KMS-11 (cell line): ENCODE results near the gene SLC30A9.

Source experiments
- H2AFZ ChIP-seq: fragments of 200-600 bp; sonication (generic); 2 replicates; pipeline ENCODE4 v1.6.1; 2016; ENCODE audit warnings: antibody characterized with exemption, mixed run types, low read depth
- H3K27ac ChIP-seq: fragments of 200-600 bp; sonication (generic); 2 replicates; pipeline ENCODE4 v1.6.1; 2016; ENCODE audit warnings: mild to moderate bottlenecking, mixed run types
- H3K27me3 ChIP-seq: fragments of 200-600 bp; sonication (generic); 2 replicates; pipeline ENCODE4 v1.6.1; 2017; ENCODE audit warnings: mild to moderate bottlenecking, low read depth, mixed run types, moderate library complexity; ENCODE audit not compliant: insufficient read depth
- H3K36me3 ChIP-seq: fragments of 200-600 bp; sonication (generic); 2 replicates; pipeline ENCODE4 v1.6.1; 2017; ENCODE audit warnings: mild to moderate bottlenecking, mixed run types; ENCODE audit not compliant: insufficient read depth
- H3K4me1 ChIP-seq: fragments of 200-600 bp; sonication (generic); 2 replicates; pipeline ENCODE4 v1.6.1; 2016; ENCODE audit warnings: mild to moderate bottlenecking, low read depth, mixed run types; ENCODE audit not compliant: poor library complexity, severe bottlenecking
- H3K4me2 ChIP-seq: fragments of 200-600 bp; sonication (generic); 2 replicates; pipeline ENCODE4 v1.7.0; 2016; ENCODE audit warnings: mild to moderate bottlenecking, mixed run types
- H3K4me3 ChIP-seq: fragments of 200-600 bp; sonication (generic); IDR thresholded peaks from 2 replicates; pipeline ENCODE4 v1.6.1; 2017; ENCODE audit warnings: low read depth, low read length, mixed read lengths; ENCODE audit not compliant: insufficient read depth
- H3K79me2 ChIP-seq: fragments of 200-600 bp; sonication (generic); 2 replicates; pipeline ENCODE4 v1.6.1; 2016; ENCODE audit warnings: low read depth, mixed run types; ENCODE audit not compliant: insufficient read depth
- H3K9ac ChIP-seq: fragments of 200-600 bp; sonication (generic); 2 replicates; pipeline ENCODE4 v1.6.1; 2016; ENCODE audit warnings: mild to moderate bottlenecking, mixed run types
- H4K20me1 ChIP-seq: fragments of 200-600 bp; sonication (generic); 2 replicates; pipeline ENCODE4 v1.6.1; 2016; ENCODE audit warnings: mild to moderate bottlenecking, mixed run types; ENCODE audit not compliant: insufficient read depth
- TF ChIP-seq, protein P1 (sequence below): fragments of 200-600 bp; sonication (generic); conservative IDR thresholded peaks from 2 replicates; pipeline ENCODE4 v1.6.1; 2017; ENCODE audit warnings: low read depth, mild to moderate bottlenecking, antibody characterized with exemption, low read length, moderate library complexity, mixed read lengths

The SLC30A9 gene

DNA sequence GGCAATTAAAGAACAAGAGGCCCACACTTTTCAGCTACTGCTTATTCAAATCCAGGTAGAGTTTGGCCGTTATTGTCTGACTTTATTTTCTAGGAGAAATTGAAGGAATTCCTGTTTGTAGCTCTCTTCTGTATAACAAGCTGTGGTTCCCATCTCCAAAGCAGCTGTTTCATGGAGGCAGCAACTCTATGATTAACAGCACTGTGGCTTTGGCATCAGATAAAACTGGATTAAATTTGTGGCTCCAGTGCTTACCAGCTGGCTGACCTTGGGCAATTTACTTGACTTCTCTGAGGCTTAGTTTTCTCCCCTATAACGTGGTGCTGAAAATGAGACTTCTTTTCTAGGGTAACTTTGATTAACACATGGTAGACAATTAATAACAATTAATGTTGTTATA lies 28.1 kb downstream of the SLC30A9 start:
- Histone ChIP-seq H3K4me3 (no peak overlapping the region), H3K4me2 (no peak overlapping the region), H3K27ac (no peak overlapping the region), H3K9ac (no peak overlapping the region), H3K27me3 (no peaks in the 10 kb centered on the region), H4K20me1 (no peaks in the 10 kb centered on the region), H2AFZ (no peak overlapping the region), H3K4me1 (no peaks in the 10 kb centered on the region), H3K36me3 (no peaks in the 10 kb centered on the region), H3K79me2 (no peaks in the 10 kb centered on the region)
- TF ChIP-seq, protein P1, sequence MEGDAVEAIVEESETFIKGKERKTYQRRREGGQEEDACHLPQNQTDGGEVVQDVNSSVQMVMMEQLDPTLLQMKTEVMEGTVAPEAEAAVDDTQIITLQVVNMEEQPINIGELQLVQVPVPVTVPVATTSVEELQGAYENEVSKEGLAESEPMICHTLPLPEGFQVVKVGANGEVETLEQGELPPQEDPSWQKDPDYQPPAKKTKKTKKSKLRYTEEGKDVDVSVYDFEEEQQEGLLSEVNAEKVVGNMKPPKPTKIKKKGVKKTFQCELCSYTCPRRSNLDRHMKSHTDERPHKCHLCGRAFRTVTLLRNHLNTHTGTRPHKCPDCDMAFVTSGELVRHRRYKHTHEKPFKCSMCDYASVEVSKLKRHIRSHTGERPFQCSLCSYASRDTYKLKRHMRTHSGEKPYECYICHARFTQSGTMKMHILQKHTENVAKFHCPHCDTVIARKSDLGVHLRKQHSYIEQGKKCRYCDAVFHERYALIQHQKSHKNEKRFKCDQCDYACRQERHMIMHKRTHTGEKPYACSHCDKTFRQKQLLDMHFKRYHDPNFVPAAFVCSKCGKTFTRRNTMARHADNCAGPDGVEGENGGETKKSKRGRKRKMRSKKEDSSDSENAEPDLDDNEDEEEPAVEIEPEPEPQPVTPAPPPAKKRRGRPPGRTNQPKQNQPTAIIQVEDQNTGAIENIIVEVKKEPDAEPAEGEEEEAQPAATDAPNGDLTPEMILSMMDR: no peak

DNA sequence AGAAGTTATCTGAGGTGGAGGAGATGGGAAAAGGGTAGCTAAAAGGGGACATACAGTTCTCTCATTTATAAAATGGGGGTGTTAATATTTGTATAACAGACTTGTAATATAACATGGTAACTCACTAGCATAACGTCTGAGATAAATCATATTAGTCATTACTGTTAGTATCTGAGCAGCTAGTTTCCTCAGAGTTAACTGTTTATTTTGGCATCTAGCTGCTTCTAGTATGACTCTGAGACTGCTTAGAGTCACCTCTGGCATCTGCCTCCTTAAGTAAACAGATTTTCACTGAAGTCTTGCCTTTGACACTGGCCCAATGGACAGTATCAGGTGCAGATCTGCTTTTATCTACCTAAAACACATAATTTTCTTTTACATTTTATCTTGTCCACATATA lies 58.1 kb downstream of the SLC30A9 start:
- no peaks in the 10 kb centered on the region for H3K36me3 ChIP-seq
- H3K27me3 ChIP-seq: no peaks in the 10 kb centered on the region
- no peak overlapping the region for H3K4me3 ChIP-seq
- TF ChIP-seq, protein P1: no peak
- no peak overlapping the region for H3K9ac ChIP-seq
- H2AFZ ChIP-seq: no peak overlapping the region
- no peak overlapping the region for H3K4me2 ChIP-seq
- no peaks in the 10 kb centered on the region for H3K79me2 ChIP-seq
- no peaks in the 10 kb centered on the region for H3K4me1 ChIP-seq
- no peaks in the 10 kb centered on the region for H4K20me1 ChIP-seq
- no peak overlapping the region for H3K27ac ChIP-seq

GRCh38 chr4:42050516-42051249 lies 60.4 kb downstream of the SLC30A9 start:
- Histone ChIP-seq H3K9ac (no peak overlapping the region), H2AFZ (no peak overlapping the region), H3K36me3 (no peaks in the 10 kb centered on the region), H3K27ac (no peak overlapping the region), H3K27me3 (no peaks in the 10 kb centered on the region), H3K4me3 (no peak overlapping the region), H3K4me1 (no peaks in the 10 kb centered on the region), H4K20me1 (no peaks in the 10 kb centered on the region), H3K79me2 (no peaks in the 10 kb centered on the region), H3K4me2 (no peak overlapping the region)
- TF ChIP-seq, protein P1: no peak

DNA sequence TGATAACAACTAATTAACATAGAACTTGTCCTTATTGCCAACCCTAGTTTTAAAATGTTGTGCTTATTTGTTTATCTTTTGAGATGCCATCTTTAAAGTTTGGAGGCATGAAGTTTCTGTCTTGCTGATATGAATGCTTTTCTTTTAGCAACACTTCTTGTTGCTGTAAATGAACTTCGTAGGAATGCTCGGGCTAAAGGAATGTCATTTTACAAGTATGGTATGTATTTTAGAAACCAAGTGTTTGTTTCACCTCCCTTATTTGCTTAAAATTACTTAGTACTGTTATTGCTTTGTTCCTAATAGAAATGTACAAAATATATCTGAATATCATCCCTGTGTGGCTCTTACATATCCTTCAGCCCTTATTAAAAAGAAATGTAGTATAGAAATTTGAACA lies 76.1 kb downstream of the SLC30A9 start:
- no peaks in the 10 kb centered on the region for H3K36me3 ChIP-seq

More for the DNA sequence above, 76.1 kb downstream of the SLC30A9 start:
- H3K4me2 ChIP-seq: no peak overlapping the region
- no peak overlapping the region for H3K4me3 ChIP-seq
- TF ChIP-seq, protein P1: no peak
- no peak overlapping the region for H3K9ac ChIP-seq
- H3K79me2 ChIP-seq: no peaks in the 10 kb centered on the region
- H3K27me3 ChIP-seq: no peaks in the 10 kb centered on the region
- no peak overlapping the region for H3K27ac ChIP-seq
- H3K4me1 ChIP-seq: no peaks in the 10 kb centered on the region
- H2AFZ ChIP-seq: no peak overlapping the region
- H4K20me1 ChIP-seq: no peaks in the 10 kb centered on the region
